ENCODE measurements around the gene KCMF1. TPM values are rescaled to one million over a fixed set of nuclear protein-coding genes. Genes with fewer than 3 reads are reported as not detected.

KCMF1 gene
- polyA plus RNA-seq, 1 of the 3 experiments (the other 2 are of a cell fraction) = 37.0 TPM

GRCh38 chr2:84963323-84963691, 7.7 kb upstream of the KCMF1 start:
- Histone ChIP-seq H3K9me2 (no peaks in the 10 kb centered on the region), H3K4me2 (no peak overlapping the region), H3K9ac (no peak overlapping the region), H4K20me1 (ENCODE audit: insufficient read depth) (no peaks in the 10 kb centered on the region), H2AFZ (ENCODE audit: low read depth) (no peak overlapping the region), H3K36me3 (replicated peaks in 1 of 2; ENCODE audit: control insufficient read depth in 1 of 2, insufficient read depth in 2 of 2, low read length in 1 of 2) (peaks cover 0 to 48% of the 10 kb centered on the region in 2 experiments), H3K27me3 (ENCODE audit: insufficient read depth) (no peaks in the 10 kb centered on the region), H3K4me3 (ENCODE audit: low read depth in 2 of 2, low read length in 1 of 2) (no peak overlapping the region), H3K27ac (ENCODE audit: low read depth in 2 of 2, low read length in 1 of 2) (no peak overlapping the region), H3F3A (replicated peaks; ENCODE audit: insufficient read depth) (peaks cover 39% of the 10 kb centered on the region), H3K9me3 (no peaks in the 10 kb centered on the region), H3K4me1 (ENCODE audit: control insufficient read depth in 1 of 2, insufficient read depth in 2 of 2, low read depth in 1 of 2, low read length in 1 of 2) (peaks cover under 1 to 28% of the 10 kb centered on the region in 2 experiments; a peak in 3 of 4 replicates), H3K79me2 (ENCODE audit: insufficient read depth) (peaks cover 71% of the 10 kb centered on the region)
- 89% methylated on average over 2 of the region's 2 CpGs for WGBS (ENCODE audit: low lambda C conversion rate)
- ChIA-PET POLR2A (no interaction called here), CTCF (interaction anchor here (3.1 kb wide), 1 partner anchor 37 kb away, joined by 11 read pairs; no protein-coding TSS in a partner anchor)
- no peak for DNase-seq
- no peak for TF ChIP-seq MAX (IDR thresholded peaks at IDR 0.05; ENCODE audit: low read depth)
- TF ChIP-seq ELF1 (IDR thresholded peaks at IDR 0.05) = no peak
- TF ChIP-seq RCOR1 (IDR thresholded peaks at IDR 0.05; ENCODE audit: low read length) = no peak

- H3K27ac ChIP-seq (ENCODE audit: low read depth in 2 of 2, low read length in 1 of 2) = no peak overlapping the region
- no peaks in the 10 kb centered on the region for H3K9me2 ChIP-seq
- H3K79me2 ChIP-seq (ENCODE audit: insufficient read depth) = peaks cover 76% of the 10 kb centered on the region
- TF ChIP-seq JUND (IDR thresholded peaks at IDR 0.05) = no peak
- TF ChIP-seq GATA2 (CRISPR knock-in tag; IDR thresholded peaks at IDR 0.05) = no peak
- no peak for TF ChIP-seq FOXM1 (IDR thresholded peaks at IDR 0.05; ENCODE audit: low read depth)
- TF ChIP-seq FOSL2 (IDR thresholded peaks at IDR 0.05; ENCODE audit: borderline replicate concordance, low read depth) = no peak
- TF ChIP-seq RAD21 (IDR thresholded peaks at IDR 0.05; ENCODE audit: low read length) = no peak
- no peak for TF ChIP-seq TEAD4 (IDR thresholded peaks at IDR 0.05; ENCODE audit: borderline replicate concordance, insufficient read depth)
- no peak for TF ChIP-seq YY1 (IDR thresholded peaks at IDR 0.05; ENCODE audit: low read depth)
- ChIA-PET POLR2A (no interaction called here), CTCF (interaction anchor here (3.1 kb wide), 1 partner anchor 38 kb away, joined by 11 read pairs; no protein-coding TSS in a partner anchor)
- peaks cover 0 to 28% of the 10 kb centered on the region in 2 experiments; a peak in 3 of 4 replicates for H3K4me1 ChIP-seq (ENCODE audit: control insufficient read depth in 1 of 2, insufficient read depth in 2 of 2, low read depth in 1 of 2, low read length in 1 of 2)
- no peak overlapping the region for H3K4me3 ChIP-seq (ENCODE audit: low read depth in 2 of 2, low read length in 1 of 2)
- H4K20me1 ChIP-seq (ENCODE audit: insufficient read depth) = no peaks in the 10 kb centered on the region
- 82% methylated on average over 9 of the region's 9 CpGs for WGBS (ENCODE audit: low lambda C conversion rate)
- no peak overlapping the region for H2AFZ ChIP-seq (ENCODE audit: low read depth)
- H3F3A ChIP-seq (replicated peaks; ENCODE audit: insufficient read depth) = peaks cover 33% of the 10 kb centered on the region
- no peak overlapping the region for H3K4me2 ChIP-seq
- DNase-seq = no peak
- H3K27me3 ChIP-seq (ENCODE audit: insufficient read depth) = no peaks in the 10 kb centered on the region
- H3K36me3 ChIP-seq (replicated peaks in 1 of 2; ENCODE audit: control insufficient read depth in 1 of 2, insufficient read depth in 2 of 2, low read length in 1 of 2) = peaks cover 0 to 48% of the 10 kb centered on the region in 2 experiments
- H3K9me3 ChIP-seq = no peaks in the 10 kb centered on the region
- H3K9ac ChIP-seq = no peak overlapping the region
Measured at GRCh38 chr2:84963692-84964405, 7.1 kb upstream of the KCMF1 start.

- no peak overlapping the region for H3K4me3 ChIP-seq (ENCODE audit: low read depth in 2 of 2, low read length in 1 of 2)
- no peak overlapping the region for H3K9ac ChIP-seq
- ChIA-PET CTCF (interaction anchor here (3.1 kb wide), 1 partner anchor 39 kb away, joined by 11 read pairs; no protein-coding TSS in a partner anchor), POLR2A (no interaction called here)
- H3K36me3 ChIP-seq (replicated peaks in 1 of 2; ENCODE audit: control insufficient read depth in 1 of 2, insufficient read depth in 2 of 2, low read length in 1 of 2) = peaks cover 0 to 48% of the 10 kb centered on the region in 2 experiments
- no peaks in the 10 kb centered on the region for H3K27me3 ChIP-seq (ENCODE audit: insufficient read depth)
- no peaks in the 10 kb centered on the region for H4K20me1 ChIP-seq (ENCODE audit: insufficient read depth)
- H3K79me2 ChIP-seq (ENCODE audit: insufficient read depth) = peaks cover 84% of the 10 kb centered on the region
- DNase-seq = no peak
- peaks cover 28% of the 10 kb centered on the region for H3F3A ChIP-seq (replicated peaks; ENCODE audit: insufficient read depth)
- no peak overlapping the region for H3K27ac ChIP-seq (ENCODE audit: low read depth in 2 of 2, low read length in 1 of 2)
- H3K4me1 ChIP-seq (ENCODE audit: control insufficient read depth in 1 of 2, insufficient read depth in 2 of 2, low read depth in 1 of 2, low read length in 1 of 2) = peaks cover 5 to 22% of the 10 kb centered on the region in 2 experiments
- 94% methylated on average over 9 of the region's 9 CpGs for WGBS (ENCODE audit: low lambda C conversion rate)
- no peak overlapping the region for H3K4me2 ChIP-seq
- no peaks in the 10 kb centered on the region for H3K9me2 ChIP-seq
- no peaks in the 10 kb centered on the region for H3K9me3 ChIP-seq
- H2AFZ ChIP-seq (ENCODE audit: low read depth) = no peak overlapping the region
- TF ChIP-seq TAF1 (IDR thresholded peaks at IDR 0.05; ENCODE audit: borderline replicate concordance, low read depth, low read length) (no peak), RCOR1 (IDR thresholded peaks at IDR 0.05; ENCODE audit: low read length) (no peak), RXRA (IDR thresholded peaks at IDR 0.05; ENCODE audit: borderline replicate concordance, low read depth) (no peak), CTCF (IDR thresholded peaks at IDR 0.05) (no peak), REST (IDR thresholded peaks at IDR 0.05; ENCODE audit: low read depth, low read length) (no peak)
Measured at GRCh38 chr2:84964406-84965191, 6.4 kb upstream of the KCMF1 start.
